K562 (cell line): ENCODE measurements around the gene OTULIN. TPM values are rescaled to one million over a fixed set of nuclear protein-coding genes. Genes with fewer than 3 reads are reported as not detected.

Source experiments
- ATAC-seq: fragments of 200-7000 bp; cut with Tn5 transposase; 3 replicates; pipeline ENCODE4 v1.9.1; 2020; ENCODE audit warnings: moderate library complexity
- BruUV-seq: library from RNA; stranded (reverse); fragments of 400-500 nt; replicated peaks from 2 replicates; lab custom pipeline; 2021; lab: Mats Ljungman, UMichigan
- CTCF ChIA-PET: fragments of 300-600 bp; formaldehyde crosslinking; extraction: SDS; loops from one replicate; lab custom pipeline; 2021; ENCODE audit warnings: low intra/inter-chr PET ratio; lab: Yijun Ruan, JAX
- POLR2A ChIA-PET: fragments of 300-600, 350-650 bp; sonication (Branson Sonifier 250); formaldehyde crosslinking; extraction: SDS; loops from one replicate; lab custom pipeline; 2021; ENCODE audit warnings: antibody characterized with exemption, inconsistent platforms; lab: Yijun Ruan, JAX
- DNase-seq, 4 experiments: peaks; one replicate each; pipeline versions ENCODE4 v3.0.0 to v3.0.0-alpha.2; 2011 to 2018; ENCODE audit warnings: low spot score in 3 of 4, mixed read lengths in 3 of 4; ENCODE audit errors: extremely low read depth in 1 of 4
- FAIRE-seq: peaks from 2 replicates; lab custom pipeline; 2011; peaks lifted over from hg19 to GRCh38; lab: Jason Lieb, UNC
- H2AFZ ChIP-seq: 2 replicates; pipeline ENCODE4 v1.6.0; 2011; ENCODE audit warnings: low read depth, low read length, control low read depth, inconsistent platforms
- H3K27ac ChIP-seq: fragments of 200-600 bp; 3 replicates; pipeline ENCODE4 v1.8.0; 2011; ENCODE audit warnings: low read depth, mild to moderate bottlenecking, control low read depth, inconsistent platforms, low read length, moderate library complexity, mixed read lengths; ENCODE audit errors: extremely low read depth
- H3K27me3 ChIP-seq, 2 experiments: fragments of 300-600 bp in 1 of 2; 2 replicates in 1 of 2; 3 replicates in 1 of 2; pipeline versions ENCODE4 v1.6.0 to v1.8.0; 2011; ENCODE audit warnings: inconsistent platforms in 2 of 2, low read length in 2 of 2, mild to moderate bottlenecking in 1 of 2, mixed read lengths in 1 of 2, moderate library complexity in 1 of 2; ENCODE audit not compliant: control insufficient read depth in 2 of 2, insufficient read depth in 2 of 2
- H3K36me3 ChIP-seq: fragments of 300-600 bp; 3 replicates; pipeline ENCODE4 v1.8.0; 2011; ENCODE audit warnings: mild to moderate bottlenecking, low read length, inconsistent platforms; ENCODE audit not compliant: control insufficient read depth, insufficient read depth
- H3K4me1 ChIP-seq, 2 experiments: fragments of 200-600 bp in 1 of 2; replicated peaks in 1 of 2; 2 replicates in 1 of 2; 3 replicates in 1 of 2; pipeline versions ENCODE4 v1.5.1 to v1.8.0; 2011; ENCODE audit warnings: inconsistent platforms in 2 of 2, low read length in 2 of 2, mild to moderate bottlenecking in 1 of 2, mixed read lengths in 1 of 2, moderate library complexity in 1 of 2; ENCODE audit not compliant: control insufficient read depth in 2 of 2, insufficient read depth in 2 of 2
- H3K4me2 ChIP-seq: 2 replicates; pipeline ENCODE4 v1.6.1; 2011; ENCODE audit warnings: low read length, control low read depth, inconsistent platforms, mixed read lengths; ENCODE audit not compliant: insufficient read depth
- H3K4me3 ChIP-seq: fragments of 200-600 bp; sonication (generic), shearing (Covaris generic); 2 replicates; pipeline ENCODE4 v1.5.1; 2016; ENCODE audit warnings: control low read depth, inconsistent platforms
- H3K79me2 ChIP-seq: fragments of 200-600 bp; 3 replicates; pipeline ENCODE4 v1.8.0; 2011; ENCODE audit warnings: low read length, inconsistent platforms; ENCODE audit not compliant: control insufficient read depth, insufficient read depth
- H3K9ac ChIP-seq, 2 experiments: 2 replicates each; pipeline versions ENCODE4 v1.6.0 to v1.6.1; 2011; ENCODE audit warnings: low read depth in 2 of 2, low read length in 2 of 2, control low read depth in 1 of 2, inconsistent platforms in 1 of 2, mild to moderate bottlenecking in 1 of 2, mixed read lengths in 1 of 2; ENCODE audit not compliant: insufficient read depth in 1 of 2
- H3K9me1 ChIP-seq: one replicate; pipeline ENCODE4 v1.6.0; 2011; ENCODE audit warnings: inconsistent platforms, mild to moderate bottlenecking, low read length, moderate library complexity; ENCODE audit not compliant: control insufficient read depth, insufficient read depth
- H3K9me3 ChIP-seq: replicated peaks from 2 replicates; pipeline ENCODE4 v1.5.1; 2011; ENCODE audit warnings: low read depth, low read length, inconsistent platforms; ENCODE audit not compliant: control insufficient read depth, insufficient read depth
- H4K20me1 ChIP-seq: replicated peaks from 2 replicates; pipeline ENCODE4 v1.6.1; 2011; ENCODE audit warnings: low read length, inconsistent platforms, mixed read lengths; ENCODE audit not compliant: control insufficient read depth, insufficient read depth
- ADNP ChIP-seq: fragments of 200-800 bp; sonication (Bioruptor generic); IDR thresholded peaks from 2 replicates; pipeline ENCODE4 v1.6.1; 2016; ENCODE audit warnings: missing genetic modification characterization, missing compliant biosample characterization
- CCAR2 ChIP-seq: fragments of 200-400 bp; formaldehyde crosslinking; IDR thresholded peaks from 2 replicates; pipeline ENCODE4 v1.6.1; 2017; ENCODE audit warnings: mild to moderate bottlenecking, low read depth, low read length
- COPS2 ChIP-seq: fragments of 450-650 bp; conservative IDR thresholded peaks from 2 replicates; pipeline ENCODE4 v1.6.1; 2016; ENCODE audit warnings: mild to moderate bottlenecking, moderate library complexity
- FOXP1 ChIP-seq: sonication (generic); formaldehyde crosslinking; IDR thresholded peaks from 2 replicates; pipeline ENCODE4 v1.8.0; 2022; ENCODE audit warnings: mild to moderate bottlenecking, missing genetic modification reagents
- HCFC1 ChIP-seq: IDR thresholded peaks from 2 replicates; pipeline ENCODE4 v1.6.1; 2012; ENCODE audit warnings: low read depth, low read length, improper control_type of control experiment
- IFI16 ChIP-seq: fragments of 250-450 bp; sonication (Bioruptor Pico); IDR thresholded peaks from 2 replicates; pipeline ENCODE4 v2.1.2; 2022; ENCODE audit warnings: mild to moderate bottlenecking, inconsistent platforms
- ILK ChIP-seq: fragments of 450-650 bp; IDR thresholded peaks from 2 replicates; pipeline ENCODE4 v1.6.1; 2016; ENCODE audit warnings: missing genetic modification characterization, low read depth, mild to moderate bottlenecking, missing compliant biosample characterization, moderate library complexity, borderline replicate concordance
- MAFG ChIP-seq: fragments of 450-650 bp; conservative IDR thresholded peaks from 2 replicates; pipeline ENCODE4 v1.6.1; 2016; ENCODE audit warnings: missing genetic modification characterization, missing compliant biosample characterization
- MAZ ChIP-seq, 2 experiments: fragments of 450-650 bp in 1 of 2; sonication (generic) in 1 of 2; formaldehyde crosslinking; IDR thresholded peaks in 1 of 2; conservative IDR thresholded peaks in 1 of 2; 2 replicates each; pipeline versions ENCODE4 v1.4.0 to v1.5.0; 2020; ENCODE audit warnings: mild to moderate bottlenecking in 1 of 2, missing genetic modification reagents in 1 of 2
- PCBP2 ChIP-seq: fragments of 200-400 bp; formaldehyde crosslinking; IDR thresholded peaks from 2 replicates; pipeline ENCODE4 v1.6.1; 2018; ENCODE audit warnings: low read length, low read depth, mild to moderate bottlenecking, moderate library complexity; ENCODE audit not compliant: poor library complexity, severe bottlenecking
- PYGO2 ChIP-seq: fragments of 450-650 bp; IDR thresholded peaks from 2 replicates; pipeline ENCODE4 v1.6.1; 2016; ENCODE audit warnings: mild to moderate bottlenecking, missing genetic modification characterization, moderate library complexity, missing compliant biosample characterization
- SREBF1 ChIP-seq: fragments of 150-350 bp; IDR thresholded peaks from 2 replicates; pipeline ENCODE4 v1.6.1; 2014; ENCODE audit warnings: antibody characterized with exemption, low read depth, low read length, borderline replicate concordance
- WHSC1 ChIP-seq: IDR thresholded peaks from one replicate; pipeline ENCODE4 v1.6.1; 2012; ENCODE audit warnings: low read length, control low read depth, inconsistent platforms
- ZNF24 ChIP-seq: fragments of 450-650 bp; IDR thresholded peaks from 2 replicates; pipeline ENCODE4 v1.6.1; 2016
- WGBS: fragments of 100-300 bp; shearing (Covaris generic); methylation state at CpG from one replicate; pipeline ENCODE4 v1.1.6; 2016; ENCODE audit warnings: low coverage, mixed read lengths; ENCODE audit not compliant: insufficient coverage; ENCODE audit errors: missing lambda C conversion rate; 5-methylcytosine and 5-hydroxymethylcytosine counted together
- in situ Hi-C: fragments of 300-500 bp; cut with MboI; formaldehyde crosslinking; loops from 4 replicates; pipeline ENCODE4 v1.15.0; 2018; ENCODE audit warnings: inconsistent platforms, mixed read lengths
- intact Hi-C: fragments of 100-400 bp; cut with micrococcal nuclease; formaldehyde crosslinking; loops from 2 replicates; pipeline ENCODE4 v1.14.2; 2022
- polyA plus RNA-seq, 8 experiments: library from polyadenylated mRNA; depleted of rRNA in 4 of 8; stranded (reverse) in 5 of 8; unstranded in 3 of 8; fragments of >200 nt; fragmentation: Nextera tagmentation in 2 of 8; fragmentation: Illumina TruSeq in 1 of 8; extraction: Ambion mirVana in 2 of 8; extraction: Trizol in 1 of 8; gene quantifications; 2 replicates each; pipeline versions ENCODE4 v1.2.1 to v1.2.3, GENCODE V29; 2011 to 2014; ENCODE audit warnings: inconsistent platforms in 1 of 8, missing spikeins in 1 of 8
- total RNA-seq, 7 experiments: library from RNA; depleted of rRNA in 6 of 7; stranded (reverse); fragments of >200 nt in 6 of 7; fragmentation: Illumina TruSeq in 2 of 7; extraction: Trizol in 2 of 7; gene quantifications; 2 replicates each; pipeline versions ENCODE4 v1.2.1 to v1.2.3, GENCODE V29; 2011 to 2021; ENCODE audit warnings: low replicate concordance in 1 of 7
- TF ChIP-seq, protein P1 (sequence below), 2 experiments: IDR thresholded peaks; 2 replicates each; pipeline ENCODE4 v1.6.1; 2011; ENCODE audit warnings: borderline replicate concordance in 1 of 2, control low read depth in 1 of 2, low read depth in 1 of 2, low read length in 1 of 2, mild to moderate bottlenecking in 1 of 2, mixed read lengths in 1 of 2, moderate library complexity in 1 of 2; ENCODE audit not compliant: insufficient read depth in 1 of 2, insufficient read length in 1 of 2, poor library complexity in 1 of 2, severe bottlenecking in 1 of 2; ENCODE audit errors: extremely low read depth in 1 of 2
- TF ChIP-seq, protein P2 (sequence below): fragments of 250-450 bp; sonication (Bioruptor Pico); IDR thresholded peaks from 2 replicates; pipeline ENCODE4 v1.8.0; 2021; ENCODE audit warnings: moderate library complexity, mild to moderate bottlenecking, inconsistent platforms
- TF ChIP-seq, protein P3 (sequence below): fragments of 450-650 bp; IDR thresholded peaks from 2 replicates; pipeline ENCODE4 v1.6.1; 2016

OTULIN gene
- total and polyA plus RNA-seq, 9 of the 15 experiments (the other 6 are each of a cell fraction or from before 2014, with no cell fraction given): 3.3 to 33.6 (median 20.1) TPM

DNA sequence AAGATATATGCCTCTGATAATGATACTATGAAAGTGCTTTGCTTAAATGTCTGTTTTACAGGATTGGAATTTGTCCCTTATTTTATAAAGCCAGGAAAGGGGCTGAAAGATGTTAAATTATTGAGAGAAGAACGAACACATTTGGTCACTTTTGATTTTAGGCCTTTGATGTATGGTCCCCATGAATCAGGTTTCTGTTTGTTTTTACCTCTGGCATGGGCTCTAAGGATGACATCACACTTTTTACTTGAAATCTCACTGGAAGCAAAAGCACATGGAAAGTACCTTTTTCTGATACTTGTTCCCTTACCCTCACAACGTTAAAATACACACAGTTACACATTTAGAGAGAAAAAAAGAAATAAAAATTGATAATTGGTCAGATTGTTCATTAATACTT, 6.9 kb downstream of the OTULIN start (continued):
- TF ChIP-seq, protein P1, sequence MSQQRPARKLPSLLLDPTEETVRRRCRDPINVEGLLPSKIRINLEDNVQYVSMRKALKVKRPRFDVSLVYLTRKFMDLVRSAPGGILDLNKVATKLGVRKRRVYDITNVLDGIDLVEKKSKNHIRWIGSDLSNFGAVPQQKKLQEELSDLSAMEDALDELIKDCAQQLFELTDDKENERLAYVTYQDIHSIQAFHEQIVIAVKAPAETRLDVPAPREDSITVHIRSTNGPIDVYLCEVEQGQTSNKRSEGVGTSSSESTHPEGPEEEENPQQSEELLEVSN (IDR thresholded peaks at IDR 0.05; ENCODE audit: borderline replicate concordance in 1 of 2, extremely low read depth in 1 of 2, insufficient read depth in 1 of 2, insufficient read length in 1 of 2, low read depth in 1 of 2, low read length in 1 of 2, poor library complexity in 1 of 2, severe bottlenecking in 1 of 2): no peak
- peak; percentile 63 for TF ChIP-seq MAFG

DNA sequence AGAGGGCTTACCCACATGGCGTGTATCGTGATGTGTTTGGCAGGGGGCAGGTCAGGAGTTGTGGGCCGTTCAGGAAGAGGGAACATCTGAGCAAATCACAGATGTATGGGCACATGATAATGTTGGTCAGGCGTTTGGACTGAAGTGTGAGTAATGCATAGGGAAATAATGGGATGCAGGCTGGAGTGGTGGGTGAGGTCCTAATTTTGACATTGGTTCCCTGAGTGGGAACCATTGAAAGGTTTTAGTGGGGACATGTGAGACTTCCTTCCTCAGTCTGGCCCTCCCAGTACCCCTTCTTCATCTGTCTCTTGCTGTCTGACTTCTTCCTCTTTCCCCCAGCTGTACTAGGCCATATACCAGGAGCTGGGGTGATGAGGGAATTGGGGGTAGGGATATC, 7.6 kb downstream of the OTULIN start:
- ATAC-seq: no peak
- H3K27ac ChIP-seq: no peak overlapping the region

More for the DNA sequence above, 7.6 kb downstream of the OTULIN start:
- Histone ChIP-seq H4K20me1 (0 out of 2 replicates have a peak, but pooled peaks cover 9% of the 10 kb centered on the region), H3K36me3 (peaks cover 34% of the 10 kb centered on the region), H3K4me3 (no peak overlapping the region), H2AFZ (no peak overlapping the region)
- no TSS peak for BruUV-seq
- FAIRE-seq: no peak
- POLR2A ChIA-PET: interaction anchor here (0.7 to 1.4 kb wide), 4 partner anchors 8 to 18 kb away, joined by 3 read pairs; no protein-coding TSS in a partner anchor
- TF ChIP-seq WHSC1 (no peak), MAZ (CRISPR knock-in tag; conservative IDR thresholded peaks at IDR 0.05 in 1 of 2, IDR thresholded peaks at IDR 0.05 in 1 of 2) (no peak), PCBP2 (no peak), IFI16 (no peak), COPS2 (no peak), ADNP (tag) (no peak), ZNF24 (no peak), SREBF1 (no peak), PYGO2 (no peak), CCAR2 (no peak), FOXP1 (CRISPR knock-in tag) (no peak), HCFC1 (no peak), ILK (tag) (no peak)
- TF ChIP-seq, protein P2, sequence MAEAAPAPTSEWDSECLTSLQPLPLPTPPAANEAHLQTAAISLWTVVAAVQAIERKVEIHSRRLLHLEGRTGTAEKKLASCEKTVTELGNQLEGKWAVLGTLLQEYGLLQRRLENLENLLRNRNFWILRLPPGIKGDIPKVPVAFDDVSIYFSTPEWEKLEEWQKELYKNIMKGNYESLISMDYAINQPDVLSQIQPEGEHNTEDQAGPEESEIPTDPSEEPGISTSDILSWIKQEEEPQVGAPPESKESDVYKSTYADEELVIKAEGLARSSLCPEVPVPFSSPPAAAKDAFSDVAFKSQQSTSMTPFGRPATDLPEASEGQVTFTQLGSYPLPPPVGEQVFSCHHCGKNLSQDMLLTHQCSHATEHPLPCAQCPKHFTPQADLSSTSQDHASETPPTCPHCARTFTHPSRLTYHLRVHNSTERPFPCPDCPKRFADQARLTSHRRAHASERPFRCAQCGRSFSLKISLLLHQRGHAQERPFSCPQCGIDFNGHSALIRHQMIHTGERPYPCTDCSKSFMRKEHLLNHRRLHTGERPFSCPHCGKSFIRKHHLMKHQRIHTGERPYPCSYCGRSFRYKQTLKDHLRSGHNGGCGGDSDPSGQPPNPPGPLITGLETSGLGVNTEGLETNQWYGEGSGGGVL (CRISPR knock-in tag): no peak
- TF ChIP-seq, protein P3, sequence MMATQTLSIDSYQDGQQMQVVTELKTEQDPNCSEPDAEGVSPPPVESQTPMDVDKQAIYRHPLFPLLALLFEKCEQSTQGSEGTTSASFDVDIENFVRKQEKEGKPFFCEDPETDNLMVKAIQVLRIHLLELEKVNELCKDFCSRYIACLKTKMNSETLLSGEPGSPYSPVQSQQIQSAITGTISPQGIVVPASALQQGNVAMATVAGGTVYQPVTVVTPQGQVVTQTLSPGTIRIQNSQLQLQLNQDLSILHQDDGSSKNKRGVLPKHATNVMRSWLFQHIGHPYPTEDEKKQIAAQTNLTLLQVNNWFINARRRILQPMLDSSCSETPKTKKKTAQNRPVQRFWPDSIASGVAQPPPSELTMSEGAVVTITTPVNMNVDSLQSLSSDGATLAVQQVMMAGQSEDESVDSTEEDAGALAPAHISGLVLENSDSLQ: no peak
- TF ChIP-seq, all 486 proteins: peak for 0
- Histone ChIP-seq H3K27me3 (no peaks in the 10 kb centered on the region), H3K9me1 (peaks cover 5% of the 10 kb centered on the region), H3K9ac (no peak overlapping the region), H3K9me3 (no peaks in the 10 kb centered on the region), H3K4me1 (peaks cover 8 to 26% of the 10 kb centered on the region in 2 experiments), H3K79me2 (peaks cover 96% of the 10 kb centered on the region), H3K4me2 (no peak overlapping the region)
- CTCF ChIA-PET: no interaction called here
- DNase-seq: no peak
- 79% methylated on average over 4 of the region's 4 CpGs for WGBS
- intact Hi-C loops: no loop called here
- in situ Hi-C loops: no loop called here
